ENCODE results near the gene OR56B4. TPM values are rescaled to one million over a fixed set of nuclear protein-coding genes. Genes with fewer than 3 reads are reported as not detected.

Gene OR56B4
- total and polyA plus RNA-seq, 10 of the 15 experiments (the other 5 are each of a cell fraction or from before 2014, with no cell fraction given), result not detected

DNA sequence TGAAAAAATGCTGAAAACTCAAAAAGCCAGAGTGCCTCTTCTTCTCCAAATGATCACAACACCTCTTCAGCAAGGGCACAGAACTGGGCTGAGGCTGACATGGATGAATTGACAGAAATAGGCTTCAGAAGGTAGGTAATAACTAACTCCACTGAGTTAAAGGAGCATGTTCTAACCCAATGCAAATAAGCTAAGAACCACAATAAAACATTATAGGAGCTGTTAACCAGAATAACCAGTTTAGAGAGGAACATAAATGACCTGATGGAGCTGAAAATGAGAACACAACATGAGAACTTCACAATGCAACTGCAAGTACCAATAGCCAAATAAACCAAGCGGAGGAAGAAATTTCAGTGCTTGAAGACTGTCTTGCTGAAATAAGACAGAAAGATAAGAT, 9.2 kb downstream of the OR56B4 start:
- ChIA-PET POLR2A (no interaction called here), SMC1A (ENCODE audit: uncharacterized antibody, unreplicated experiment) (interaction anchor here (0.7 kb wide), 1 partner anchor 21 kb away, joined by 4 read pairs; no protein-coding TSS in a partner anchor), RAD21 (ENCODE audit: unreplicated experiment) (no interaction called here), CTCF (interaction anchor here (1.3 kb wide), 1 partner anchor 237 kb away, joined by 4 read pairs; no protein-coding TSS in a partner anchor)
- intact Hi-C loops (cut with micrococcal nuclease; ENCODE audit: unreplicated experiment) (no loop called here), in situ Hi-C loops (cut with MboI) (no loop called here)
- Histone ChIP-seq H3K4me3 (no peak overlapping the region), H3K4me1 (ENCODE audit: control insufficient read depth, insufficient read depth, low read length) (no peaks in the 10 kb centered on the region), H3K27ac (ENCODE audit: control insufficient read depth, insufficient read depth) (no peak overlapping the region), H3K4me2 (ENCODE audit: control insufficient read depth, insufficient read depth) (no peak overlapping the region), H3K79me2 (ENCODE audit: control insufficient read depth, insufficient read depth, low read length) (no peaks in the 10 kb centered on the region), H3K9me3 (replicated peaks; ENCODE audit: control insufficient read depth, insufficient read depth, low read length) (no peaks in the 10 kb centered on the region), H2AFZ (ENCODE audit: control insufficient read depth, low read depth, low read length) (no peak overlapping the region), H4K20me1 (ENCODE audit: control insufficient read depth, insufficient read depth) (no peaks in the 10 kb centered on the region), H3K9ac (ENCODE audit: control insufficient read depth, insufficient read depth, low read length) (no peak overlapping the region), H3K27me3 (replicated peaks in 1 of 2; ENCODE audit: control insufficient read depth in 2 of 2, insufficient read depth in 2 of 2, low read length in 1 of 2) (no peaks in the 10 kb centered on the region), H3K36me3 (ENCODE audit: control insufficient read depth in 2 of 2, insufficient read depth in 2 of 2, low read length in 1 of 2) (no peaks in the 10 kb centered on the region)
- no TSS peak for BruUV-seq (replicated peaks)
- ATAC-seq, result no peak
- whole genome bisulfite sequencing (ENCODE audit: insufficient coverage, insufficient replicate concordance, low lambda C conversion rate, missing lambda C conversion rate), result 93% methylated on average over 1 of the region's 1 CpG
- FAIRE-seq, result no peak
- no peak for DNase-seq (ENCODE audit: low read depth, low spot score)
- TF ChIP-seq FOS (IDR thresholded peaks at IDR 0.05; ENCODE audit: borderline replicate concordance, extremely low read depth, insufficient read length), result no peak
- no peak for TF ChIP-seq HDGF (IDR thresholded peaks at IDR 0.05)
- TF ChIP-seq, protein P1, sequence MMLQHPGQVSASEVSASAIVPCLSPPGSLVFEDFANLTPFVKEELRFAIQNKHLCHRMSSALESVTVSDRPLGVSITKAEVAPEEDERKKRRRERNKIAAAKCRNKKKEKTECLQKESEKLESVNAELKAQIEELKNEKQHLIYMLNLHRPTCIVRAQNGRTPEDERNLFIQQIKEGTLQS (IDR thresholded peaks at IDR 0.05; ENCODE audit: borderline replicate concordance, extremely low read depth, low read depth, low read length), result no peak
- TF ChIP-seq, protein P2, sequence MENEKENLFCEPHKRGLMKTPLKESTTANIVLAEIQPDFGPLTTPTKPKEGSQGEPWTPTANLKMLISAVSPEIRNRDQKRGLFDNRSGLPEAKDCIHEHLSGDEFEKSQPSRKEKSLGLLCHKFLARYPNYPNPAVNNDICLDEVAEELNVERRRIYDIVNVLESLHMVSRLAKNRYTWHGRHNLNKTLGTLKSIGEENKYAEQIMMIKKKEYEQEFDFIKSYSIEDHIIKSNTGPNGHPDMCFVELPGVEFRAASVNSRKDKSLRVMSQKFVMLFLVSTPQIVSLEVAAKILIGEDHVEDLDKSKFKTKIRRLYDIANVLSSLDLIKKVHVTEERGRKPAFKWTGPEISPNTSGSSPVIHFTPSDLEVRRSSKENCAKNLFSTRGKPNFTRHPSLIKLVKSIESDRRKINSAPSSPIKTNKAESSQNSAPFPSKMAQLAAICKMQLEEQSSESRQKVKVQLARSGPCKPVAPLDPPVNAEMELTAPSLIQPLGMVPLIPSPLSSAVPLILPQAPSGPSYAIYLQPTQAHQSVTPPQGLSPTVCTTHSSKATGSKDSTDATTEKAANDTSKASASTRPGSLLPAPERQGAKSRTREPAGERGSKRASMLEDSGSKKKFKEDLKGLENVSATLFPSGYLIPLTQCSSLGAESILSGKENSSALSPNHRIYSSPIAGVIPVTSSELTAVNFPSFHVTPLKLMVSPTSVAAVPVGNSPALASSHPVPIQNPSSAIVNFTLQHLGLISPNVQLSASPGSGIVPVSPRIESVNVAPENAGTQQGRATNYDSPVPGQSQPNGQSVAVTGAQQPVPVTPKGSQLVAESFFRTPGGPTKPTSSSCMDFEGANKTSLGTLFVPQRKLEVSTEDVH (IDR thresholded peaks at IDR 0.05; ENCODE audit: low read depth, partially characterized antibody), result no peak
- no peak for TF ChIP-seq GABPA (IDR thresholded peaks at IDR 0.05; ENCODE audit: low read depth)
- TF ChIP-seq, protein P3, sequence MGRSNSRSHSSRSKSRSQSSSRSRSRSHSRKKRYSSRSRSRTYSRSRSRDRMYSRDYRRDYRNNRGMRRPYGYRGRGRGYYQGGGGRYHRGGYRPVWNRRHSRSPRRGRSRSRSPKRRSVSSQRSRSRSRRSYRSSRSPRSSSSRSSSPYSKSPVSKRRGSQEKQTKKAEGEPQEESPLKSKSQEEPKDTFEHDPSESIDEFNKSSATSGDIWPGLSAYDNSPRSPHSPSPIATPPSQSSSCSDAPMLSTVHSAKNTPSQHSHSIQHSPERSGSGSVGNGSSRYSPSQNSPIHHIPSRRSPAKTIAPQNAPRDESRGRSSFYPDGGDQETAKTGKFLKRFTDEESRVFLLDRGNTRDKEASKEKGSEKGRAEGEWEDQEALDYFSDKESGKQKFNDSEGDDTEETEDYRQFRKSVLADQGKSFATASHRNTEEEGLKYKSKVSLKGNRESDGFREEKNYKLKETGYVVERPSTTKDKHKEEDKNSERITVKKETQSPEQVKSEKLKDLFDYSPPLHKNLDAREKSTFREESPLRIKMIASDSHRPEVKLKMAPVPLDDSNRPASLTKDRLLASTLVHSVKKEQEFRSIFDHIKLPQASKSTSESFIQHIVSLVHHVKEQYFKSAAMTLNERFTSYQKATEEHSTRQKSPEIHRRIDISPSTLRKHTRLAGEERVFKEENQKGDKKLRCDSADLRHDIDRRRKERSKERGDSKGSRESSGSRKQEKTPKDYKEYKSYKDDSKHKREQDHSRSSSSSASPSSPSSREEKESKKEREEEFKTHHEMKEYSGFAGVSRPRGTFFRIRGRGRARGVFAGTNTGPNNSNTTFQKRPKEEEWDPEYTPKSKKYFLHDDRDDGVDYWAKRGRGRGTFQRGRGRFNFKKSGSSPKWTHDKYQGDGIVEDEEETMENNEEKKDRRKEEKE (IDR thresholded peaks at IDR 0.05), result no peak
- TF ChIP-seq NR2F1 (conservative IDR thresholded peaks at IDR 0.05), result no peak
- TF ChIP-seq, protein P4, sequence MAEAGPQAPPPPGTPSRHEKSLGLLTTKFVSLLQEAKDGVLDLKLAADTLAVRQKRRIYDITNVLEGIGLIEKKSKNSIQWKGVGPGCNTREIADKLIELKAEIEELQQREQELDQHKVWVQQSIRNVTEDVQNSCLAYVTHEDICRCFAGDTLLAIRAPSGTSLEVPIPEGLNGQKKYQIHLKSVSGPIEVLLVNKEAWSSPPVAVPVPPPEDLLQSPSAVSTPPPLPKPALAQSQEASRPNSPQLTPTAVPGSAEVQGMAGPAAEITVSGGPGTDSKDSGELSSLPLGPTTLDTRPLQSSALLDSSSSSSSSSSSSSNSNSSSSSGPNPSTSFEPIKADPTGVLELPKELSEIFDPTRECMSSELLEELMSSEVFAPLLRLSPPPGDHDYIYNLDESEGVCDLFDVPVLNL (IDR thresholded peaks at IDR 0.05; ENCODE audit: low read depth, low read length), result no peak
- TF ChIP-seq PAX8 (IDR thresholded peaks at IDR 0.05), result no peak
- TF ChIP-seq ZNF384 (IDR thresholded peaks at IDR 0.05; ENCODE audit: borderline replicate concordance, low read depth, low read length), result no peak
- TF ChIP-seq EED (IDR thresholded peaks at IDR 0.05; ENCODE audit: low read depth), result no peak
- TF ChIP-seq, protein P5, sequence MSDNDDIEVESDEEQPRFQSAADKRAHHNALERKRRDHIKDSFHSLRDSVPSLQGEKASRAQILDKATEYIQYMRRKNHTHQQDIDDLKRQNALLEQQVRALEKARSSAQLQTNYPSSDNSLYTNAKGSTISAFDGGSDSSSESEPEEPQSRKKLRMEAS (IDR thresholded peaks at IDR 0.05; ENCODE audit: low read depth, low read length), result no peak
- TF ChIP-seq, protein P6, sequence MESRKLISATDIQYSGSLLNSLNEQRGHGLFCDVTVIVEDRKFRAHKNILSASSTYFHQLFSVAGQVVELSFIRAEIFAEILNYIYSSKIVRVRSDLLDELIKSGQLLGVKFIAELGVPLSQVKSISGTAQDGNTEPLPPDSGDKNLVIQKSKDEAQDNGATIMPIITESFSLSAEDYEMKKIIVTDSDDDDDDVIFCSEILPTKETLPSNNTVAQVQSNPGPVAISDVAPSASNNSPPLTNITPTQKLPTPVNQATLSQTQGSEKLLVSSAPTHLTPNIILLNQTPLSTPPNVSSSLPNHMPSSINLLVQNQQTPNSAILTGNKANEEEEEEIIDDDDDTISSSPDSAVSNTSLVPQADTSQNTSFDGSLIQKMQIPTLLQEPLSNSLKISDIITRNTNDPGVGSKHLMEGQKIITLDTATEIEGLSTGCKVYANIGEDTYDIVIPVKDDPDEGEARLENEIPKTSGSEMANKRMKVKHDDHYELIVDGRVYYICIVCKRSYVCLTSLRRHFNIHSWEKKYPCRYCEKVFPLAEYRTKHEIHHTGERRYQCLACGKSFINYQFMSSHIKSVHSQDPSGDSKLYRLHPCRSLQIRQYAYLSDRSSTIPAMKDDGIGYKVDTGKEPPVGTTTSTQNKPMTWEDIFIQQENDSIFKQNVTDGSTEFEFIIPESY (IDR thresholded peaks at IDR 0.05), result no peak
- no peak for TF ChIP-seq RFX5 (IDR thresholded peaks at IDR 0.05; ENCODE audit: low read depth, low read length)
